Measurements from ENCODE around the gene CYS1.

The CYS1 gene

GRCh38 chr2:10059016-10059351 is 21.2 kb downstream of the CYS1 start:
- no peak for TF ChIP-seq CTCF (IDR thresholded peaks at IDR 0.05; ENCODE audit: borderline replicate concordance, control extremely low read depth, extremely low read depth, insufficient read depth, missing control alignments)
- in situ Hi-C loops (cut with MboI; ENCODE audit: low sequenced_read_pairs, unreplicated experiment): loop anchor here (10.0 kb wide), 1 partner anchor 244 kb away; no protein-coding TSS in a partner anchor
- no peak for DNase-seq (ENCODE audit: low spot score)

GRCh38 chr2:10058251-10059015 is 21.8 kb downstream of the CYS1 start:
- DNase-seq (ENCODE audit: low spot score): no peak
- no peak for TF ChIP-seq CTCF (IDR thresholded peaks at IDR 0.05; ENCODE audit: borderline replicate concordance, control extremely low read depth, extremely low read depth, insufficient read depth, missing control alignments)
- in situ Hi-C loops (cut with MboI; ENCODE audit: low sequenced_read_pairs, unreplicated experiment): loop anchor here (10.0 kb wide), 1 partner anchor 244 kb away; no protein-coding TSS in a partner anchor

DNA sequence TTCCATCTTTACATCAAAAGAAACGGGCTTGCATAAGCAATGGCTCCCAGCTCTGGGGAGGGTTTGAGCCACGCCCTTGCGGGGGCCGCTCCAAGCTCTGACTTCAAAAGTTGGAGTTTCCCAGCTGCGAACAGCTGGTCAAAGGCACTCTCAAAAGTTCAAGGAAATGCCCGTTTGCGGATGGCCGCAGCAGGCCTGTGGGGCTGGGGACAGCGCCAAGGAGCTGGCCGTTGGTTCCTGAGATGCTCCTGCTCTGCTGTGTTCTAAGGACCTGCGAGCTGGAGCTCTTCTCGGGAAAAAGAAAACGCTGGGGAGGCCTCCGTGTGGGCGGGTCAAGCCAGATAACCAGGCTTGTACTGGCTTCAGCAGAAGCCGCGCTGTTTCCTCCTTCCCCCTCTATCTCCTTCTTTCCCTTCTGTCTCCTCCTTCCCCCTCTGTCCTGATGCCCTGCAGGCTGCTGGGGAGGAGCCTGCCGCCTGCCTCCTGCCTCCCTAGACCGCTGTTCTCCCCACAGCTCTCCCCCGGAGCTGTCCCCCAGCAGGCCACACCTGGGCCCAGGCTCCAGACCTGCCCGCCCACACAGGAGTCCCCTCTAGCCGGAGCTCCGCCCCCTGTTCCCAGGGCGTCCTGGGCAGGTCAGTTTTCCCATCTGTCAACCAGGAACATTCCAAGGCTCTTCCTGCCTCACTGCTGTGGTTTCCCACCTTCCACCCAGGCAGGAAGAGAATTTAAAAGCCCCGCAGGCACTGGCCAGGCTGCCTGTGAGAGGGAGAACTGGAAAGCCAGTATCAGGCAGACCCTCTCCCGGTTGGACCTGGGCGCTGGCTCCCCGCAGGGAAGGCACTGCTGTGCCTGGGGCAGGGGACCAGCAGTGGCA is 22.7 kb downstream of the CYS1 start:
- in situ Hi-C loops (cut with MboI; ENCODE audit: low sequenced_read_pairs, unreplicated experiment): loop anchor here (10.0 kb wide), 1 partner anchor 243 kb away; no protein-coding TSS in a partner anchor
- peak; percentile 68 for DNase-seq (ENCODE audit: low spot score)
- no peak for TF ChIP-seq CTCF (IDR thresholded peaks at IDR 0.05; ENCODE audit: borderline replicate concordance, control extremely low read depth, extremely low read depth, insufficient read depth, missing control alignments)

GRCh38 chr2:10056439-10056838 is 23.8 kb downstream of the CYS1 start:
- TF ChIP-seq CTCF (IDR thresholded peaks at IDR 0.05; ENCODE audit: borderline replicate concordance, control extremely low read depth, extremely low read depth, insufficient read depth, missing control alignments): no peak
- no peak for DNase-seq (ENCODE audit: low spot score)
- in situ Hi-C loops (cut with MboI; ENCODE audit: low sequenced_read_pairs, unreplicated experiment): loop anchor here (10.0 kb wide), 1 partner anchor 242 kb away; no protein-coding TSS in a partner anchor

- no peak for TF ChIP-seq CTCF (IDR thresholded peaks at IDR 0.05; ENCODE audit: borderline replicate concordance, control extremely low read depth, extremely low read depth, insufficient read depth, missing control alignments)
- in situ Hi-C loops (cut with MboI; ENCODE audit: low sequenced_read_pairs, unreplicated experiment): loop anchor here (10.0 kb wide), 1 partner anchor 240 kb away; no protein-coding TSS in a partner anchor
- no peak for DNase-seq (ENCODE audit: low spot score)
Measured at GRCh38 chr2:10054976-10055375, 25.2 kb downstream of the CYS1 start.

- in situ Hi-C loops (cut with MboI; ENCODE audit: low sequenced_read_pairs, unreplicated experiment): loop anchor here (10.0 kb wide), 1 partner anchor 240 kb away; no protein-coding TSS in a partner anchor
- TF ChIP-seq CTCF (IDR thresholded peaks at IDR 0.05; ENCODE audit: borderline replicate concordance, control extremely low read depth, extremely low read depth, insufficient read depth, missing control alignments): no peak
- no peak for DNase-seq (ENCODE audit: low spot score)
Measured at GRCh38 chr2:10054424-10054823, 25.8 kb downstream of the CYS1 start.
